K562 (cell line): Measurements from ENCODE around the gene DHRS11. TPM values are rescaled to one million over a fixed set of nuclear protein-coding genes. Genes with fewer than 3 reads are reported as not detected.

Source experiments
- ARID3A ChIP-seq: IDR thresholded peaks from 2 replicates; pipeline ENCODE4 v1.6.1; 2012; ENCODE audit warnings: low read depth, low read length, improper control_type of control experiment, borderline replicate concordance
- ARNT ChIP-seq, 2 experiments: fragments of 450-650 bp; IDR thresholded peaks; 2 replicates each; pipeline ENCODE4 v1.6.1; 2016; ENCODE audit warnings: mild to moderate bottlenecking in 1 of 2
- CCAR2 ChIP-seq: fragments of 200-400 bp; formaldehyde crosslinking; IDR thresholded peaks from 2 replicates; pipeline ENCODE4 v1.6.1; 2017; ENCODE audit warnings: mild to moderate bottlenecking, low read depth, low read length
- DNMT1 ChIP-seq: fragments of 450-650 bp; IDR thresholded peaks from 2 replicates; pipeline ENCODE4 v1.6.1; 2016; ENCODE audit warnings: antibody characterized with exemption, mild to moderate bottlenecking
- EGR1 ChIP-seq: fragments of 450-650 bp; conservative IDR thresholded peaks from 2 replicates; pipeline ENCODE4 v1.6.1; 2017; ENCODE audit warnings: mild to moderate bottlenecking
- ELK3 ChIP-seq: fragments of 450-650 bp; formaldehyde crosslinking; IDR thresholded peaks from 2 replicates; pipeline ENCODE4 v1.4.0; 2020; ENCODE audit warnings: mild to moderate bottlenecking
- HOXB6 ChIP-seq: fragments of 250-450 bp; sonication (Bioruptor Pico); IDR thresholded peaks from 2 replicates; pipeline ENCODE4 v1.5.1; 2022; ENCODE audit warnings: mild to moderate bottlenecking, borderline replicate concordance
- JUN ChIP-seq, 2 experiments: sonication (generic) in 1 of 2; formaldehyde crosslinking in 1 of 2; IDR thresholded peaks; 2 replicates each; pipeline versions ENCODE4 v1.6.1 to v1.8.0; 2012 to 2022; ENCODE audit warnings: borderline replicate concordance in 2 of 2, mild to moderate bottlenecking in 2 of 2, improper control_type of control experiment in 1 of 2, low read depth in 1 of 2, low read length in 1 of 2, missing genetic modification reagents in 1 of 2
- KAT7 ChIP-seq: sonication (generic); formaldehyde crosslinking; IDR thresholded peaks from 2 replicates; pipeline ENCODE4 v1.8.0; 2022; ENCODE audit warnings: missing genetic modification reagents, mild to moderate bottlenecking, borderline replicate concordance
- MCM7 ChIP-seq, 2 experiments: fragments of 450-650 bp; IDR thresholded peaks; 2 replicates each; pipeline ENCODE4 v1.6.1; 2016 to 2018
- PHB2 ChIP-seq: fragments of 450-650 bp; IDR thresholded peaks from 2 replicates; pipeline ENCODE4 v1.6.1; 2017; ENCODE audit warnings: low read depth
- PTBP1 ChIP-seq: fragments of 200-400 bp; formaldehyde crosslinking; IDR thresholded peaks from 2 replicates; pipeline ENCODE4 v1.6.1; 2017; ENCODE audit warnings: low read depth, low read length
- RBFOX2 ChIP-seq: fragments of 200-400 bp; formaldehyde crosslinking; IDR thresholded peaks from 2 replicates; pipeline ENCODE4 v1.6.1; 2017; ENCODE audit warnings: low read depth, mild to moderate bottlenecking, low read length, moderate library complexity
- SAFB ChIP-seq: fragments of 200-400 bp; formaldehyde crosslinking; IDR thresholded peaks from 2 replicates; pipeline ENCODE4 v1.6.1; 2017; ENCODE audit warnings: low read depth, low read length, borderline replicate concordance
- SNAPC5 ChIP-seq: fragments of 250-450 bp; sonication (Bioruptor Pico); IDR thresholded peaks from 2 replicates; pipeline ENCODE4 v1.8.0; 2021; ENCODE audit warnings: moderate library complexity, mild to moderate bottlenecking, inconsistent platforms
- SRSF3 ChIP-seq: fragments of 200-400 bp; formaldehyde crosslinking; IDR thresholded peaks from 2 replicates; pipeline ENCODE4 v1.6.1; 2016; ENCODE audit warnings: mild to moderate bottlenecking, low read length, moderate library complexity; ENCODE audit not compliant: insufficient read depth
- TOE1 ChIP-seq, 2 experiments: fragments of 450-650 bp in 1 of 2; sonication (generic) in 1 of 2; formaldehyde crosslinking in 1 of 2; IDR thresholded peaks; 2 replicates each; pipeline versions ENCODE4 v1.7.1 to v1.8.0; 2016 to 2022; ENCODE audit warnings: borderline replicate concordance in 2 of 2, mild to moderate bottlenecking in 2 of 2, antibody characterized with exemption in 1 of 2, inconsistent platforms in 1 of 2, low read depth in 1 of 2, missing genetic modification reagents in 1 of 2, moderate library complexity in 1 of 2
- TSC22D4 ChIP-seq: fragments of 450-650 bp; IDR thresholded peaks from 2 replicates; pipeline ENCODE4 v1.6.1; 2016; ENCODE audit warnings: missing genetic modification characterization, missing biosample characterization, control low read depth
- U2AF2 ChIP-seq: fragments of 200-400 bp; formaldehyde crosslinking; optimal IDR thresholded peaks from 2 replicates; pipeline ENCODE3; 2017; ENCODE audit warnings: low read depth, mild to moderate bottlenecking, low read length
- VEZF1 ChIP-seq: fragments of 200-800 bp; sonication (Bioruptor generic); IDR thresholded peaks from 2 replicates; pipeline ENCODE4 v1.6.1; 2017; ENCODE audit warnings: missing genetic modification characterization, missing compliant biosample characterization
- ZBTB1 ChIP-seq: sonication (generic); formaldehyde crosslinking; IDR thresholded peaks from 2 replicates; pipeline ENCODE4 v1.8.1; 2023; ENCODE audit warnings: missing genetic modification reagents, low read depth, mild to moderate bottlenecking, borderline replicate concordance
- ZKSCAN8 ChIP-seq: fragments of 200-800 bp; sonication (Bioruptor generic); IDR thresholded peaks from 2 replicates; pipeline ENCODE4 v1.6.1; 2016; ENCODE audit warnings: missing genetic modification characterization, missing compliant biosample characterization
- ZNF232 ChIP-seq: sonication (generic); formaldehyde crosslinking; IDR thresholded peaks from 2 replicates; pipeline ENCODE4 v1.8.0; 2022; ENCODE audit warnings: mild to moderate bottlenecking, missing genetic modification reagents
- ZNF57 ChIP-seq: fragments of 450-650 bp; formaldehyde crosslinking; IDR thresholded peaks from 2 replicates; pipeline ENCODE4 v1.4.0; 2020; ENCODE audit warnings: mild to moderate bottlenecking, moderate library complexity
- polyA plus RNA-seq, 8 experiments: library from polyadenylated mRNA; depleted of rRNA in 4 of 8; stranded (reverse) in 5 of 8; unstranded in 3 of 8; fragments of >200 nt; fragmentation: Nextera tagmentation in 2 of 8; fragmentation: Illumina TruSeq in 1 of 8; extraction: Ambion mirVana in 2 of 8; extraction: Trizol in 1 of 8; gene quantifications; 2 replicates each; pipeline versions ENCODE4 v1.2.1 to v1.2.3, GENCODE V29; 2011 to 2014; ENCODE audit warnings: inconsistent platforms in 1 of 8, missing spikeins in 1 of 8
- total RNA-seq, 7 experiments: library from RNA; depleted of rRNA in 6 of 7; stranded (reverse); fragments of >200 nt in 6 of 7; fragmentation: Illumina TruSeq in 2 of 7; extraction: Trizol in 2 of 7; gene quantifications; 2 replicates each; pipeline versions ENCODE4 v1.2.1 to v1.2.3, GENCODE V29; 2011 to 2021; ENCODE audit warnings: low replicate concordance in 1 of 7

DHRS11 gene
- total and polyA plus RNA-seq, 9 of the 15 experiments (the other 6 are each of a cell fraction or from before 2014, with no cell fraction given) = 15.2 to 123 (median 59.8) TPM

GRCh38 chr17:36608794-36609497, 17.3 kb downstream of the DHRS11 start (continued):
- TF ChIP-seq SRSF3 (no peak), DNMT1 (no peak), ARNT (IDR thresholded peaks at IDR 0.05) (no peak), VEZF1 (peak; percentile 53), SNAPC5 (CRISPR knock-in tag) (no peak), CCAR2 (no peak), ZNF232 (CRISPR knock-in tag) (no peak), HOXB6 (CRISPR knock-in tag) (no peak), TOE1 (IDR thresholded peaks at IDR 0.05; ENCODE audit: borderline replicate concordance) (no peak), TOE1 (CRISPR knock-in tag; IDR thresholded peaks at IDR 0.05; ENCODE audit: borderline replicate concordance, low read depth) (no peak), KAT7 (CRISPR knock-in tag) (no peak), SAFB (peak; percentile 74; the same call in 1 of the 2 replicates), ZNF57 (no peak), PHB2 (no peak), TSC22D4 (tag) (no peak), U2AF2 (no peak), ZBTB1 (CRISPR knock-in tag) (0 out of 2 replicates have a peak, but pooled peaks have one; percentile 11), ARID3A (peak; percentile 64; the same call in 1 of the 2 replicates), MCM7 (IDR thresholded peaks at IDR 0.05) (no peak), JUN (IDR thresholded peaks at IDR 0.05; ENCODE audit: borderline replicate concordance, low read depth, low read length) (no peak), JUN (CRISPR knock-in tag; IDR thresholded peaks at IDR 0.05; ENCODE audit: borderline replicate concordance) (no peak), ZKSCAN8 (no peak), EGR1 (peak; percentile 18; the same call in 1 of the 2 replicates), RBFOX2 (0 out of 2 replicates have a peak, but pooled peaks have one; percentile 19), ELK3 (CRISPR knock-in tag) (no peak), PTBP1 (no peak)
